ENCODE measurements around the gene TRIOBP. TPM values are rescaled to one million over a fixed set of nuclear protein-coding genes. Genes with fewer than 3 reads are reported as not detected.

The TRIOBP gene
- total and polyA plus RNA-seq, 2 donors from 2014 or later, result 32.1 to 125 TPM

- Histone ChIP-seq H3K4me1 (ENCODE audit: control insufficient read depth in 2 of 3, insufficient read depth in 2 of 3, low read depth in 1 of 3, low read length in 3 of 3) (peaks cover 0 to 7% (median 5%) of the 10 kb centered on the region in 3 donors), H3K4me3 (ENCODE audit: low read length in 3 of 3) (no peak overlapping the region), H3K9ac (ENCODE audit: low read length in 3 of 3) (no peak overlapping the region), H3K36me3 (ENCODE audit: control insufficient read depth in 2 of 3, insufficient read depth in 3 of 3, low read length in 3 of 3) (peaks cover 0 to 10% (median 0%) of the 10 kb centered on the region in 3 donors), H3K9me3 (ENCODE audit: control insufficient read depth in 2 of 3, insufficient read depth in 1 of 3, low read length in 3 of 3) (no peaks in the 10 kb centered on the region), H3K27ac (ENCODE audit: low read depth in 2 of 2, low read length in 2 of 2) (no peak overlapping the region), H3K27me3 (ENCODE audit: control insufficient read depth, insufficient read depth, low read length) (no peaks in the 10 kb centered on the region)
- intact Hi-C loops (cut with DNase I), result no loop called here
- no peak for TF ChIP-seq CTCF (IDR thresholded peaks at IDR 0.05; ENCODE audit: borderline replicate concordance, extremely low read depth, insufficient read depth)
- FAIRE-seq (no peak), DNase-seq (no peak)
Measured at GRCh38 chr22:37665487-37665886, 31.4 kb upstream of the TRIOBP start.

GRCh38 chr22:37669586-37669985 lies 27.3 kb upstream of the TRIOBP start:
- no peak overlapping the region for H3K27ac ChIP-seq (ENCODE audit: low read depth in 2 of 2, low read length in 2 of 2)
- no peaks in the 10 kb centered on the region for H3K9me3 ChIP-seq (ENCODE audit: control insufficient read depth in 2 of 3, insufficient read depth in 1 of 3, low read length in 3 of 3)
- no peak for FAIRE-seq
- H3K27me3 ChIP-seq (ENCODE audit: control insufficient read depth, insufficient read depth, low read length), result no peaks in the 10 kb centered on the region
- TF ChIP-seq CTCF (IDR thresholded peaks at IDR 0.05; ENCODE audit: borderline replicate concordance, extremely low read depth, insufficient read depth), result no peak
- intact Hi-C loops (cut with DNase I), result no loop called here
- H3K36me3 ChIP-seq (ENCODE audit: control insufficient read depth in 2 of 3, insufficient read depth in 3 of 3, low read length in 3 of 3), result peaks cover 0 to 10% (median 0%) of the 10 kb centered on the region in 3 donors
- DNase-seq, result no peak
- H3K4me3 ChIP-seq (ENCODE audit: low read length in 3 of 3), result no peak overlapping the region
- peaks cover 0 to 3% (median 0%) of the 10 kb centered on the region in 3 donors for H3K4me1 ChIP-seq (ENCODE audit: control insufficient read depth in 2 of 3, insufficient read depth in 2 of 3, low read depth in 1 of 3, low read length in 3 of 3)
- no peak overlapping the region for H3K9ac ChIP-seq (ENCODE audit: low read length in 3 of 3)

GRCh38 chr22:37672206-37672919 lies 24.5 kb upstream of the TRIOBP start:
- no peak for TF ChIP-seq CTCF (IDR thresholded peaks at IDR 0.05; ENCODE audit: borderline replicate concordance, extremely low read depth, insufficient read depth)
- Histone ChIP-seq H3K4me3 (ENCODE audit: low read length in 3 of 3) (no peak overlapping the region), H3K4me1 (ENCODE audit: control insufficient read depth in 2 of 3, insufficient read depth in 2 of 3, low read depth in 1 of 3, low read length in 3 of 3) (peaks cover 0 to 10% (median 0%) of the 10 kb centered on the region in 3 donors), H3K9me3 (ENCODE audit: control insufficient read depth in 2 of 3, insufficient read depth in 1 of 3, low read length in 3 of 3) (no peaks in the 10 kb centered on the region), H3K9ac (ENCODE audit: low read length in 3 of 3) (no peak overlapping the region), H3K27me3 (ENCODE audit: control insufficient read depth, insufficient read depth, low read length) (no peaks in the 10 kb centered on the region), H3K36me3 (ENCODE audit: control insufficient read depth in 2 of 3, insufficient read depth in 3 of 3, low read length in 3 of 3) (no peaks in the 10 kb centered on the region), H3K27ac (ENCODE audit: low read depth in 2 of 2, low read length in 2 of 2) (no peak overlapping the region)
- no peak for DNase-seq
- intact Hi-C loops (cut with DNase I), result no loop called here
- no peak for FAIRE-seq

Data from kidney (tissue), 14 donors.